GM12878 (cell line): ENCODE results near the gene COL4A1. TPM values are rescaled to one million over a fixed set of nuclear protein-coding genes. Genes with fewer than 3 reads are reported as not detected.

Experiments
- ATAC-seq: fragments of 200-7000 bp; cut with Tn5 transposase; 3 replicates; pipeline ENCODE4 v1.9.1; 2020; ENCODE audit warnings: mild to moderate bottlenecking, moderate library complexity
- BruUV-seq: library from RNA; stranded (reverse); fragments of 400-500 nt; replicated peaks from 2 replicates; lab custom pipeline; 2021; lab: Mats Ljungman, UMichigan
- CTCF ChIA-PET: fragments of 300-600 bp; sonication (Branson Sonifier 250); formaldehyde crosslinking; extraction: SDS; loops from one replicate; lab custom pipeline; 2021; ENCODE audit warnings: inconsistent platforms; lab: Yijun Ruan, JAX
- POLR2A ChIA-PET: fragments of 350-600 bp; formaldehyde crosslinking; extraction: SDS; loops from one replicate; lab custom pipeline; 2021; ENCODE audit warnings: inconsistent platforms; lab: Charles Lee
- RAD21 ChIA-PET: fragments of 300-600 bp; sonication (Branson Sonifier 250); formaldehyde crosslinking; loops from one replicate; lab custom pipeline; 2023; ENCODE audit warnings: antibody characterized with exemption; ENCODE audit not compliant: unreplicated experiment; lab: Charles Lee
- SMC1A ChIA-PET: fragments of 300-600 bp; sonication (Branson Sonifier 250); formaldehyde crosslinking; loops from one replicate; lab custom pipeline; 2023; ENCODE audit not compliant: unreplicated experiment, uncharacterized antibody; lab: Charles Lee
- DNase-seq: peaks from one replicate; pipeline ENCODE4 v3.0.0-alpha.2; 2011; ENCODE audit warnings: low read depth, low spot score
- FAIRE-seq: peaks from 3 replicates; lab custom pipeline; 2011; peaks lifted over from hg19 to GRCh38; lab: Jason Lieb, UNC
- H2AFZ ChIP-seq: 2 replicates; pipeline ENCODE4 v1.6.0; 2011; ENCODE audit warnings: low read depth, low read length, control low read depth; ENCODE audit not compliant: control insufficient read depth
- H3K27ac ChIP-seq: 2 replicates; pipeline ENCODE4 v1.5.1; 2011; ENCODE audit warnings: control low read depth; ENCODE audit not compliant: control insufficient read depth, insufficient read depth
- H3K27me3 ChIP-seq, 2 experiments: replicated peaks in 1 of 2; 2 replicates each; pipeline versions ENCODE4 v1.6.0 to v1.6.1; 2011; ENCODE audit warnings: low read length in 1 of 2; ENCODE audit not compliant: control insufficient read depth in 2 of 2, insufficient read depth in 2 of 2
- H3K36me3 ChIP-seq, 2 experiments: 2 replicates each; pipeline ENCODE4 v1.5.1; 2011; ENCODE audit warnings: low read length in 1 of 2; ENCODE audit not compliant: control insufficient read depth in 2 of 2, insufficient read depth in 2 of 2
- H3K4me1 ChIP-seq: 2 replicates; pipeline ENCODE4 v1.6.1; 2011; ENCODE audit warnings: mild to moderate bottlenecking, low read length, moderate library complexity, mixed read lengths; ENCODE audit not compliant: control insufficient read depth, insufficient read depth
- H3K4me2 ChIP-seq: 2 replicates; pipeline ENCODE4 v1.6.0; 2011; ENCODE audit warnings: control low read depth; ENCODE audit not compliant: control insufficient read depth, insufficient read depth
- H3K4me3 ChIP-seq: fragments of 200-600 bp; sonication (generic); 2 replicates; pipeline ENCODE4 v1.5.1; 2016
- H3K79me2 ChIP-seq: 2 replicates; pipeline ENCODE4 v1.6.0; 2011; ENCODE audit warnings: low read length; ENCODE audit not compliant: control insufficient read depth, insufficient read depth
- H3K9ac ChIP-seq: 2 replicates; pipeline ENCODE4 v1.8.0; 2011; ENCODE audit warnings: low read length, control low read depth, mixed read lengths; ENCODE audit not compliant: control insufficient read depth, insufficient read depth
- H3K9me3 ChIP-seq: replicated peaks from 3 replicates; pipeline ENCODE4 v1.5.1; 2011; ENCODE audit warnings: mild to moderate bottlenecking, low read length; ENCODE audit not compliant: control insufficient read depth, insufficient read depth
- H4K20me1 ChIP-seq: 2 replicates; pipeline ENCODE4 v1.6.0; 2011; ENCODE audit not compliant: control insufficient read depth, insufficient read depth
- ASH2L ChIP-seq: fragments of 300-600, 200-600 bp; sonication (generic); IDR thresholded peaks from 2 replicates; pipeline ENCODE4 v1.6.1; 2017; ENCODE audit warnings: low read depth, mild to moderate bottlenecking, borderline replicate concordance
- CEBPB ChIP-seq, 2 experiments: fragments of 150-350 bp in 1 of 2; IDR thresholded peaks; 2 replicates each; pipeline ENCODE4 v1.6.1; 2012 to 2014; ENCODE audit warnings: low read depth in 2 of 2, low read length in 2 of 2, borderline replicate concordance in 1 of 2, inconsistent platforms in 1 of 2
- JUND ChIP-seq: IDR thresholded peaks from 2 replicates; pipeline ENCODE4 v1.6.1; 2012; ENCODE audit warnings: low read depth, mild to moderate bottlenecking, low read length, improper control_type of control experiment, moderate library complexity
- KDM1A ChIP-seq: fragments of 200-600 bp; sonication (generic); IDR thresholded peaks from 2 replicates; pipeline ENCODE4 v1.6.1; 2016; ENCODE audit warnings: borderline replicate concordance
- MTA3 ChIP-seq: IDR thresholded peaks from 2 replicates; pipeline ENCODE4 v1.6.1; 2012; ENCODE audit warnings: low read length, inconsistent platforms, borderline replicate concordance
- NFIC ChIP-seq: IDR thresholded peaks from 2 replicates; pipeline ENCODE4 v1.6.1; 2012; ENCODE audit warnings: low read depth, mild to moderate bottlenecking, inconsistent platforms, low read length, moderate library complexity
- NFYB ChIP-seq: IDR thresholded peaks from 2 replicates; pipeline ENCODE4 v1.6.1; 2011; ENCODE audit warnings: low read depth, mild to moderate bottlenecking, low read length, improper control_type of control experiment, moderate library complexity; ENCODE audit not compliant: insufficient read depth
- RAD21 ChIP-seq: IDR thresholded peaks from 2 replicates; pipeline ENCODE4 v1.6.1; 2011; ENCODE audit warnings: mild to moderate bottlenecking, low read depth, low read length, moderate library complexity; ENCODE audit not compliant: insufficient read depth
- SREBF1 ChIP-seq: IDR thresholded peaks from 2 replicates; pipeline ENCODE4 v1.6.1; 2012; ENCODE audit warnings: mild to moderate bottlenecking, low read length
- WGBS: methylation state at CpG from one replicate; pipeline ENCODE4 v1.1.6; 2016; ENCODE audit warnings: low lambda C conversion rate; ENCODE audit not compliant: insufficient replicate concordance, insufficient coverage; ENCODE audit errors: missing lambda C conversion rate; 5-methylcytosine and 5-hydroxymethylcytosine counted together
- in situ Hi-C: fragments of 300-500 bp; cut with MboI; formaldehyde crosslinking; loops from 9 replicates; pipeline ENCODE4 v1.14.3; 2018; ENCODE audit warnings: mixed read lengths
- intact Hi-C: fragments of 100-400 bp; cut with micrococcal nuclease; formaldehyde crosslinking; loops from one replicate; pipeline ENCODE4 v1.14.2; 2022; ENCODE audit not compliant: unreplicated experiment
- polyA plus RNA-seq, 11 experiments: library from polyadenylated mRNA; depleted of rRNA in 4 of 11; unstranded in 6 of 11; stranded (reverse) in 5 of 11; fragments of >200 nt; fragmentation: Nextera tagmentation in 4 of 11; fragmentation: Illumina TruSeq in 1 of 11; extraction: Ambion mirVana in 4 of 11; extraction: Trizol in 1 of 11; gene quantifications; 1 replicate in 1 of 11; 2 replicates in 10 of 11; pipeline versions ENCODE4 v1.2.1 to v1.2.3, GENCODE V29; 2011 to 2016; ENCODE audit warnings: inconsistent platforms in 2 of 11, missing spikeins in 2 of 11, low read depth in 1 of 11
- total RNA-seq, 4 experiments: library from RNA; depleted of rRNA in 3 of 4; stranded (reverse); fragments of >200 nt in 3 of 4; fragmentation: Illumina TruSeq in 1 of 4; extraction: Trizol in 1 of 4; gene quantifications; 2 replicates each; pipeline versions ENCODE4 v1.2.1 to v1.2.3, GENCODE V29; 2013 to 2021
- TF ChIP-seq, protein P1 (sequence below): fragments of 450-650 bp; IDR thresholded peaks from 2 replicates; pipeline ENCODE4 v1.6.1; 2017; ENCODE audit warnings: mild to moderate bottlenecking
- TF ChIP-seq, protein P2 (sequence below): fragments of 450-650 bp; IDR thresholded peaks from 2 replicates; pipeline ENCODE4 v1.6.1; 2016; ENCODE audit warnings: mild to moderate bottlenecking, moderate library complexity, borderline replicate concordance
- TF ChIP-seq, protein P3 (sequence below): fragments of 450-650 bp; IDR thresholded peaks from 2 replicates; pipeline ENCODE4 v1.6.1; 2018; ENCODE audit warnings: mild to moderate bottlenecking, low read depth, moderate library complexity; ENCODE audit not compliant: partially characterized antibody

Gene COL4A1
- total and polyA plus RNA-seq, 10 of the 15 experiments (the other 5 are each of a cell fraction or from before 2014, with no cell fraction given): 0.07 to 0.31 (median 0.13) TPM; not detected in 6

DNA sequence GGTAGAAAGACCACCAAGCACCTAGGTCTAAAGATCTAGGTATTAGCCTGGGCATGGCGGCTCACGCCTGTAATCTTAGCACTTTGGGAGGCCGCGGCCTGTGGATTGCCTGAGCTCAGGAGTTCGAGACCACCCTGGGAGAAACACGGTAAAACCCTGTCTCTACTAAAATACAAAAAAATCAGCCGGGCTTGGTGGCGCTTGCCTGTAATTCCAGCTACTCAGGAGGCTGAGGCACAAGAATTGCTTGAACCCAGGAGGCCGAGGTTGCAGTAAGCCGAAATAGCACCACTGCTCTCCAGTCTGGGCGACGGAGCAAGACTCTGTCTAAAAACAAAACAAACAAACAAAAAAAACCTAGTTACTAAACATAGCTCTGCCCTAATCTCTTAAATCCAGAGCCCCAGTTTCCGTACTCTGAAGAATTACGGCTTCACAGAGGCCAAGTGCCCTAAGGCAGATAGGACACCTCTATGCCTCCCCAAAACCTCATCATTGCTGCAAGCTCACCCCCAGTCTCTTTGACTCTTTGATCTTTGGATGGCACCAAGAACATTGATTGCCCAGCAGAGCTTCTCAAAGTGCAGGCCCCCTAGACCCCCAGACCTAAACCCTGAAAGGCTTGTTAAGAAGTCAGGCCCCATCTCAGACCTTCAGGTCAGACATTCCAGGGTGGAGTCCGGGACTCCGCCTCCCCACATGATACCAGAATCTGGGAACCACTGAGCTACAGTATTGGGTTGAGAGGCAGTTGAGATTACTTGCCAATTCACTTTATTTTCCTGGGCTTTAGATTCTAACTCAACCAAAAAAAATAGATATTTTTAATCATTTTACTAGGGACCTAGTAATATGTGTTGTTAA, 2.9 kb upstream of the COL4A1 start:
- POLR2A ChIA-PET: no interaction called here
- in situ Hi-C loops: no loop called here
- H3K27ac ChIP-seq: no peak overlapping the region
- TF ChIP-seq NFIC: no peak
- no peak for TF ChIP-seq CEBPB (IDR thresholded peaks at IDR 0.05; ENCODE audit: borderline replicate concordance in 1 of 2, low read depth in 2 of 2, low read length in 2 of 2)
- TF ChIP-seq JUND: no peak
- TF ChIP-seq, protein P1, sequence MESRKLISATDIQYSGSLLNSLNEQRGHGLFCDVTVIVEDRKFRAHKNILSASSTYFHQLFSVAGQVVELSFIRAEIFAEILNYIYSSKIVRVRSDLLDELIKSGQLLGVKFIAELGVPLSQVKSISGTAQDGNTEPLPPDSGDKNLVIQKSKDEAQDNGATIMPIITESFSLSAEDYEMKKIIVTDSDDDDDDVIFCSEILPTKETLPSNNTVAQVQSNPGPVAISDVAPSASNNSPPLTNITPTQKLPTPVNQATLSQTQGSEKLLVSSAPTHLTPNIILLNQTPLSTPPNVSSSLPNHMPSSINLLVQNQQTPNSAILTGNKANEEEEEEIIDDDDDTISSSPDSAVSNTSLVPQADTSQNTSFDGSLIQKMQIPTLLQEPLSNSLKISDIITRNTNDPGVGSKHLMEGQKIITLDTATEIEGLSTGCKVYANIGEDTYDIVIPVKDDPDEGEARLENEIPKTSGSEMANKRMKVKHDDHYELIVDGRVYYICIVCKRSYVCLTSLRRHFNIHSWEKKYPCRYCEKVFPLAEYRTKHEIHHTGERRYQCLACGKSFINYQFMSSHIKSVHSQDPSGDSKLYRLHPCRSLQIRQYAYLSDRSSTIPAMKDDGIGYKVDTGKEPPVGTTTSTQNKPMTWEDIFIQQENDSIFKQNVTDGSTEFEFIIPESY: no peak
- no peak for TF ChIP-seq MTA3
- no peak for TF ChIP-seq SREBF1
- no peak for TF ChIP-seq NFYB
- no peak for TF ChIP-seq ASH2L
- TF ChIP-seq, protein P2, sequence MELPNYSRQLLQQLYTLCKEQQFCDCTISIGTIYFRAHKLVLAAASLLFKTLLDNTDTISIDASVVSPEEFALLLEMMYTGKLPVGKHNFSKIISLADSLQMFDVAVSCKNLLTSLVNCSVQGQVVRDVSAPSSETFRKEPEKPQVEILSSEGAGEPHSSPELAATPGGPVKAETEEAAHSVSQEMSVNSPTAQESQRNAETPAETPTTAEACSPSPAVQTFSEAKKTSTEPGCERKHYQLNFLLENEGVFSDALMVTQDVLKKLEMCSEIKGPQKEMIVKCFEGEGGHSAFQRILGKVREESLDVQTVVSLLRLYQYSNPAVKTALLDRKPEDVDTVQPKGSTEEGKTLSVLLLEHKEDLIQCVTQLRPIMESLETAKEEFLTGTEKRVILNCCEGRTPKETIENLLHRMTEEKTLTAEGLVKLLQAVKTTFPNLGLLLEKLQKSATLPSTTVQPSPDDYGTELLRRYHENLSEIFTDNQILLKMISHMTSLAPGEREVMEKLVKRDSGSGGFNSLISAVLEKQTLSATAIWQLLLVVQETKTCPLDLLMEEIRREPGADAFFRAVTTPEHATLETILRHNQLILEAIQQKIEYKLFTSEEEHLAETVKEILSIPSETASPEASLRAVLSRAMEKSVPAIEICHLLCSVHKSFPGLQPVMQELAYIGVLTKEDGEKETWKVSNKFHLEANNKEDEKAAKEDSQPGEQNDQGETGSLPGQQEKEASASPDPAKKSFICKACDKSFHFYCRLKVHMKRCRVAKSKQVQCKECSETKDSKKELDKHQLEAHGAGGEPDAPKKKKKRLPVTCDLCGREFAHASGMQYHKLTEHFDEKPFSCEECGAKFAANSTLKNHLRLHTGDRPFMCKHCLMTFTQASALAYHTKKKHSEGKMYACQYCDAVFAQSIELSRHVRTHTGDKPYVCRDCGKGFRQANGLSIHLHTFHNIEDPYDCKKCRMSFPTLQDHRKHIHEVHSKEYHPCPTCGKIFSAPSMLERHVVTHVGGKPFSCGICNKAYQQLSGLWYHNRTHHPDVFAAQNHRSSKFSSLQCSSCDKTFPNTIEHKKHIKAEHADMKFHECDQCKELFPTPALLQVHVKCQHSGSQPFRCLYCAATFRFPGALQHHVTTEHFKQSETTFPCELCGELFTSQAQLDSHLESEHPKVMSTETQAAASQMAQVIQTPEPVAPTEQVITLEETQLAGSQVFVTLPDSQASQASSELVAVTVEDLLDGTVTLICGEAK: no peak
- TF ChIP-seq RAD21: no peak
- TF ChIP-seq KDM1A: no peak
- TF ChIP-seq, protein P3, sequence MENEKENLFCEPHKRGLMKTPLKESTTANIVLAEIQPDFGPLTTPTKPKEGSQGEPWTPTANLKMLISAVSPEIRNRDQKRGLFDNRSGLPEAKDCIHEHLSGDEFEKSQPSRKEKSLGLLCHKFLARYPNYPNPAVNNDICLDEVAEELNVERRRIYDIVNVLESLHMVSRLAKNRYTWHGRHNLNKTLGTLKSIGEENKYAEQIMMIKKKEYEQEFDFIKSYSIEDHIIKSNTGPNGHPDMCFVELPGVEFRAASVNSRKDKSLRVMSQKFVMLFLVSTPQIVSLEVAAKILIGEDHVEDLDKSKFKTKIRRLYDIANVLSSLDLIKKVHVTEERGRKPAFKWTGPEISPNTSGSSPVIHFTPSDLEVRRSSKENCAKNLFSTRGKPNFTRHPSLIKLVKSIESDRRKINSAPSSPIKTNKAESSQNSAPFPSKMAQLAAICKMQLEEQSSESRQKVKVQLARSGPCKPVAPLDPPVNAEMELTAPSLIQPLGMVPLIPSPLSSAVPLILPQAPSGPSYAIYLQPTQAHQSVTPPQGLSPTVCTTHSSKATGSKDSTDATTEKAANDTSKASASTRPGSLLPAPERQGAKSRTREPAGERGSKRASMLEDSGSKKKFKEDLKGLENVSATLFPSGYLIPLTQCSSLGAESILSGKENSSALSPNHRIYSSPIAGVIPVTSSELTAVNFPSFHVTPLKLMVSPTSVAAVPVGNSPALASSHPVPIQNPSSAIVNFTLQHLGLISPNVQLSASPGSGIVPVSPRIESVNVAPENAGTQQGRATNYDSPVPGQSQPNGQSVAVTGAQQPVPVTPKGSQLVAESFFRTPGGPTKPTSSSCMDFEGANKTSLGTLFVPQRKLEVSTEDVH: no peak
- H3K27me3 ChIP-seq: peaks cover 16 to 25% of the 10 kb centered on the region in 2 experiments
- intact Hi-C loops: no loop called here
- DNase-seq (no peak), FAIRE-seq (no peak), ATAC-seq (no peak)
- no peaks in the 10 kb centered on the region; the same call in 2 of the 3 replicates for H3K9me3 ChIP-seq
- SMC1A ChIA-PET: no interaction called here
- no peaks in the 10 kb centered on the region for H3K36me3 ChIP-seq
- RAD21 ChIA-PET: no interaction called here
- H3K79me2 ChIP-seq: no peaks in the 10 kb centered on the region
- CTCF ChIA-PET: no interaction called here
- no peak overlapping the region for H3K4me3 ChIP-seq
- H2AFZ ChIP-seq: no peak overlapping the region
- no peaks in the 10 kb centered on the region for H4K20me1 ChIP-seq
- no TSS peak for BruUV-seq
- 37% methylated on average over 16 of the region's 16 CpGs for WGBS
- H3K4me2 ChIP-seq: no peak overlapping the region
- no peaks in the 10 kb centered on the region for H3K4me1 ChIP-seq
- no peak overlapping the region for H3K9ac ChIP-seq
